Colonic mucosa (tissue), 4 donors: ENCODE data around the gene LTBP4. TPM values are rescaled to one million over a fixed set of nuclear protein-coding genes. Genes with fewer than 3 reads are reported as not detected.

ENCODE experiments used
- DNase-seq: peaks from one replicate; pipeline ENCODE4 v3.0.0-alpha.2; 2020
- H3K27ac ChIP-seq: fragments of 200-600 bp; one replicate; pipeline ENCODE4 v1.8.0; 2021
- H3K27me3 ChIP-seq: fragments of 200-600 bp; one replicate; pipeline ENCODE4 v1.8.0; 2021
- H3K36me3 ChIP-seq: fragments of 200-600 bp; one replicate; pipeline ENCODE4 v1.8.0; 2021
- H3K4me1 ChIP-seq: fragments of 200-600 bp; one replicate; pipeline ENCODE4 v1.8.0; 2021; ENCODE audit warnings: mild to moderate bottlenecking
- H3K4me3 ChIP-seq: fragments of 200-600 bp; one replicate; pipeline ENCODE4 v1.8.0; 2021
- H3K9ac ChIP-seq, 2 donors: one replicate each; pipeline ENCODE4 v1.7.0; 2013; ENCODE audit warnings: control low read depth in 2 of 2, low read depth in 2 of 2, low read length in 2 of 2
- H3K9me3 ChIP-seq: fragments of 200-600 bp; one replicate; pipeline ENCODE4 v1.8.0; 2021
- CTCF ChIP-seq: fragments of 200-600 bp; IDR thresholded peaks from one replicate; pipeline ENCODE4 v1.8.0; 2022; ENCODE audit warnings: antibody characterized with exemption, mild to moderate bottlenecking
- intact Hi-C: fragments of 100-400 bp; cut with DNase I; formaldehyde crosslinking; loops from one replicate; pipeline ENCODE4 v1.14.1; 2022
- total RNA-seq, 2 donors: library from RNA; stranded (reverse); fragmentation: NEBNext Ultra II Directional in 1 of 2; extraction: Animal tissue kit (Norgen Biotek cat#: 25700) in 1 of 2; gene quantifications; one replicate each; pipeline ENCODE4 v1.2.1, GENCODE V29; 2021
- donor health status: healthy.
- donor health status: DM: no; HTN: no; CAD: no.
- donor health status: DM: no; HTN: no; CAD: no.

LTBP4 gene
- total RNA-seq, 2 donors from 2014 or later, result 143 to 231 TPM

GRCh38 chr19:40565910-40566495, 35.2 kb upstream of the LTBP4 start:
- H3K27me3 ChIP-seq, result peaks cover 37% of the 10 kb centered on the region
- H3K9me3 ChIP-seq, result no peaks in the 10 kb centered on the region
- no peak overlapping the region for H3K9ac ChIP-seq
- intact Hi-C loops, result no loop called here
- no peak for TF ChIP-seq CTCF
- H3K27ac ChIP-seq, result no peak overlapping the region
- H3K36me3 ChIP-seq, result no peaks in the 10 kb centered on the region
- DNase-seq, result no peak
- no peak overlapping the region for H3K4me3 ChIP-seq
- H3K4me1 ChIP-seq, result no peaks in the 10 kb centered on the region

GRCh38 chr19:40567040-40567749, 34.0 kb upstream of the LTBP4 start:
- H3K4me1 ChIP-seq, result no peaks in the 10 kb centered on the region
- H3K36me3 ChIP-seq, result no peaks in the 10 kb centered on the region
- TF ChIP-seq CTCF, result no peak
- no peak overlapping the region for H3K4me3 ChIP-seq
- no peak for DNase-seq
- no peaks in the 10 kb centered on the region for H3K9me3 ChIP-seq
- H3K9ac ChIP-seq, result no peak overlapping the region
- peaks cover 37% of the 10 kb centered on the region for H3K27me3 ChIP-seq
- intact Hi-C loops, result no loop called here
- no peak overlapping the region for H3K27ac ChIP-seq

GRCh38 chr19:40567750-40568494, 33.2 kb upstream of the LTBP4 start:
- TF ChIP-seq CTCF, result no peak
- intact Hi-C loops, result no loop called here
- Histone ChIP-seq H3K9ac (no peak overlapping the region), H3K36me3 (no peaks in the 10 kb centered on the region), H3K27ac (no peak overlapping the region), H3K9me3 (no peaks in the 10 kb centered on the region), H3K4me3 (no peak overlapping the region), H3K4me1 (no peaks in the 10 kb centered on the region), H3K27me3 (peaks cover 37% of the 10 kb centered on the region)
- no peak for DNase-seq

GRCh38 chr19:40570313-40571004, 30.7 kb upstream of the LTBP4 start:
- H3K27ac ChIP-seq, result no peak overlapping the region
- peaks cover 29% of the 10 kb centered on the region for H3K27me3 ChIP-seq
- no peaks in the 10 kb centered on the region for H3K36me3 ChIP-seq
- H3K4me1 ChIP-seq, result no peaks in the 10 kb centered on the region
- peak; percentile 24 for TF ChIP-seq CTCF
- DNase-seq, result peak; percentile 99
- peak overlapping the region; percentile 19 for H3K4me3 ChIP-seq
- intact Hi-C loops, result no loop called here
- H3K9ac ChIP-seq, result peak overlapping the region; percentile 55 to 65
- no peaks in the 10 kb centered on the region for H3K9me3 ChIP-seq

GRCh38 chr19:40571005-40571318, 30.2 kb upstream of the LTBP4 start:
- peak; percentile 11 for TF ChIP-seq CTCF
- no peak overlapping the region for H3K4me3 ChIP-seq
- intact Hi-C loops, result no loop called here
- H3K9me3 ChIP-seq, result no peaks in the 10 kb centered on the region
- no peaks in the 10 kb centered on the region for H3K36me3 ChIP-seq
- H3K4me1 ChIP-seq, result no peaks in the 10 kb centered on the region
- peaks cover 25% of the 10 kb centered on the region for H3K27me3 ChIP-seq
- H3K9ac ChIP-seq, result no peak overlapping the region
- no peak for DNase-seq
- no peak overlapping the region for H3K27ac ChIP-seq
